GM13976 (cell line): Measurements from ENCODE around the gene CA5A.
A peak's percentile ranks its signal among the peaks of the same experiment; 100 is the strongest.

Experiments used
- DNase-seq: peaks from one replicate; pipeline ENCODE4 v3.0.0; 2012; ENCODE audit warnings: low spot score
- CTCF ChIP-seq: IDR thresholded peaks from 2 replicates; pipeline ENCODE4 v1.5.1; 2012; ENCODE audit warnings: borderline replicate concordance, mild to moderate bottlenecking; ENCODE audit not compliant: insufficient read depth; ENCODE audit errors: extremely low read depth, missing control alignments, control extremely low read depth
- in situ Hi-C: fragments of 300-500 bp; cut with MboI; formaldehyde crosslinking; loops from one replicate; pipeline ENCODE4 v1.12.0; 2022; ENCODE audit warnings: low sequenced_read_pairs, mixed read lengths, inconsistent platforms; ENCODE audit not compliant: unreplicated experiment

The CA5A gene

GRCh38 chr16:87956365-87957231 lies 20.3 kb upstream of the CA5A start:
- peak; percentile 36 for TF ChIP-seq CTCF
- in situ Hi-C loops, result no loop called here
- peak; percentile 85 for DNase-seq

GRCh38 chr16:87956098-87956364 lies 19.7 kb upstream of the CA5A start:
- DNase-seq, result no peak
- in situ Hi-C loops, result no loop called here
- no peak for TF ChIP-seq CTCF

- no peak for TF ChIP-seq CTCF
- no peak for DNase-seq
- in situ Hi-C loops, result no loop called here
Measured at GRCh38 chr16:87955302-87956097, 19.2 kb upstream of the CA5A start.

- in situ Hi-C loops, result no loop called here
- no peak for TF ChIP-seq CTCF
- DNase-seq, result no peak
Measured at GRCh38 chr16:87954826-87955225, 18.5 kb upstream of the CA5A start.

GRCh38 chr16:87954361-87954760 lies 18.0 kb upstream of the CA5A start:
- DNase-seq, result no peak
- in situ Hi-C loops, result no loop called here
- no peak for TF ChIP-seq CTCF

GRCh38 chr16:87953308-87954215 lies 17.2 kb upstream of the CA5A start:
- no peak for DNase-seq

More at GRCh38 chr16:87953308-87954215, 17.2 kb upstream of the CA5A start:
- no peak for TF ChIP-seq CTCF
- in situ Hi-C loops, result no loop called here
